ENCODE measurements around the gene FOXB2.
"Not testable (repeated sequence)": the region's sequence is repeated elsewhere in the genome, so short reads cannot be mapped to it uniquely, and the experiment has no call there.

FOXB2 gene

GRCh38 chr9:77019236-77019925 is at the start of gene FOXB2:
Gene FOXB2 (plus strand): TSS chr9:77019655. CDS start chr9:77019655, 0 bp downstream.
- no peak for DNase-seq (ENCODE audit: low spot score)

- no peak for DNase-seq (ENCODE audit: low spot score)
These were observed 49.7 kb upstream of the FOXB2 start for GRCh38 chr9:76969716-76970115.

- DNase-seq (ENCODE audit: low spot score): not testable (repeated sequence)
These were observed 40.6 kb upstream of the FOXB2 start for GRCh38 chr9:76978831-76979230.

GRCh38 chr9:76980566-76980965 is 38.9 kb upstream of the FOXB2 start:
- no peak for DNase-seq (ENCODE audit: low spot score)

- no peak for DNase-seq (ENCODE audit: low spot score)
These were observed 35.0 kb upstream of the FOXB2 start for GRCh38 chr9:76984486-76984885.

- DNase-seq (ENCODE audit: low spot score): no peak
These were observed 33.9 kb upstream of the FOXB2 start for GRCh38 chr9:76985581-76985980.

- DNase-seq (ENCODE audit: low spot score): peak; percentile 36
These were observed 31.8 kb upstream of the FOXB2 start for GRCh38 chr9:76987594-76988200.

- no peak for DNase-seq (ENCODE audit: low spot score)
These were observed 30.5 kb upstream of the FOXB2 start for GRCh38 chr9:76988941-76989340.

DNA sequence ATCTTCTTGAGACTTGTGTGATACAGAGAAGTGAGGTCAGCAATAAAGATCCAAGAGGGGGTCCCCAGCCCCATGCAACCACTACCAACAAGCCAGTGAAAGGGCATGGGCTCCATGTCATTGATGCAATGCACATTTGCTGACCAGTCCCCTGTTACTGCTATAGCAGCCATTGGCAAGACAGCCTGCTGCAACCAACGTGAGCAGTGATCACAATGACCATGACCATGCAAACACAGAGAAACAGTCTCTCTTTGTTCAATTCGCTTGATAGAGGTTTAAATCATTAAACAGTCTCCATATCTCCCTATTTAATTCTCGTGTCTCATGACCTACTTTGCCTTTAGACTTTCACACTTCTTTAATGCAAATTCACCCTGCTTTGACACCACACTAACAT is 30.0 kb upstream of the FOXB2 start:
- DNase-seq (ENCODE audit: low spot score): no peak

DNA sequence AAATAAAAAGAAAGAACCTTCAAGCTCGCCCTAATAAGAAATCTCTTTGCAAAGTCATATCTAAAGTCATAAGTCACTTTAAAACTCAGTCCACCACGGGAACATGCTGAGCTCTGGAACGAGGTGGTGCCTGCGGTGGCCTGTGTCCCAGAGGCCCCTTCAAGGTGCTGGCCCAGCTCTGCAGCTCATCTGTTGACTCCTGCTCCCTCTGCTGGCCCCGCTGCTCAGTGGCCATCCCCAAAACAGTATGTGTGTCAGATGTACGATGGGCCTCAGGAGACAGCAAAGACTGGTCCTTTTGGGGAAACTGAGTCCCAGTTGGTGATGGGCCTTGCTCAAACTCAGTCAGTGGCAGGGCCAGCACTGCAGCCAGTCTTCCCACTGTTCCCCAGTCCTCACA is 22.8 kb upstream of the FOXB2 start:
- peak; percentile 41 for DNase-seq (ENCODE audit: low spot score)

DNA sequence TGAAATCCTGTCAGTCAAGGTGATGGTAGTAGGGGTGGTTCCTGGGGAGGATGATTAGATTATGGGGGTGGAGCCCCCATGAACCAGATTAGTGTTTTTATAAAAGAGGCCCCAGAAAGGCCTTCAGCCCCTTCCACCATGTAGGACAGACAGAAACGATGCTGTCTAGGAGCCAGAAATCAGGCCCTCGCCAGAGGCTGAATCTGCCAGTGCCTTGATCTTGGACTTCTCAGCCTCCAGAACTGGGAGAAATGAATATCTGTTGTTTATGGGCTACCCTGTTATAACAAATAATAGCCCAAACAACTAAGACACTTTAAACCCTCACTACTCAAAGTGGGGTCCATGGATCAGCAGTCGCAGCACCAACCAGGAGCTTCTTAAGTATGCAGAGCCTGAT is 20.2 kb upstream of the FOXB2 start:
- no peak for DNase-seq (ENCODE audit: low spot score)

DNA sequence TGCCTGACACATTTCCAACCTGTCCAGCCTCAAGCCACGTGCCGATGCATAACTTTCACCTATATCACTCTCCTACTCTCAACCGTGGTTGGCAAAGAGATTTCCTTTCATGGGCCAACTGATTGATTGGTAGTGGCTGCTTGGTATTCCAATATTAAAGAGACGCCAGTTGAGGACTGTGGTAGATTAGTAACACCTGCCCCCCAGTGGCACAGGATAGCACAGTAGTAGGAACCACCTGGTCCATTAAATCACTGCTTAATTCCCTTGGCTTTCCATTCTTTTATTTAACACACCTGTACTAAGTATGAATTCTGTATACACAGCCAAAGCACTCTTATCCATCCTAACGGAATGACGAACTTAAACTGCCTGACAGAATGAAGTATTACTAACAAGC is 19.1 kb upstream of the FOXB2 start:
- no peak for DNase-seq (ENCODE audit: low spot score)

- DNase-seq (ENCODE audit: low spot score): no peak
These were observed 16.1 kb upstream of the FOXB2 start for GRCh38 chr9:77003366-77003765.

DNA sequence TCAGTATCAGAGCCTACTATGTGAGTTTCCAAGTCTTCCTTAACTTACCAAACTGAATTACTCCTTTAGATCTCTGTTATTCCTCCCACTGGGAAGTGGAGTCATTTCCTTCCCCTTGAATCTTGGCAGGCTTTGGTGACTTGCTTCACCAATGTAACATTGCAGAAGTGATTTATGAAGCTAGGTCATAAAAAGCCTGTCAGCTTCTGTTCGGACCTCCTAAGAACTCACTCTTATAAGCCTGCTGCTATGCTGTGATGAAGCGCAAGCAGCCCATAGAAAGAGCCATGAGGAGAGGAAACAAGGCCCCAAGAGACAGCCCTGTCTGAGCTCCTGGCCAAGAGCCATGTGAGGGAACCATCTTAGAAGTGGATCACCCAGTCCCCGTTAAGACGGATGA is 14.2 kb upstream of the FOXB2 start:
- no peak for DNase-seq (ENCODE audit: low spot score)

- no peak for DNase-seq (ENCODE audit: low spot score)
These were observed 8.9 kb upstream of the FOXB2 start for GRCh38 chr9:77010527-77010926.

- peak; percentile 30 for DNase-seq (ENCODE audit: low spot score)
These were observed 7.3 kb upstream of the FOXB2 start for GRCh38 chr9:77011973-77012821.

- no peak for DNase-seq (ENCODE audit: low spot score)
These were observed 6.1 kb upstream of the FOXB2 start for GRCh38 chr9:77013206-77013931.

- no peak for DNase-seq (ENCODE audit: low spot score)
These were observed 5.4 kb upstream of the FOXB2 start for GRCh38 chr9:77013932-77014596.

DNA sequence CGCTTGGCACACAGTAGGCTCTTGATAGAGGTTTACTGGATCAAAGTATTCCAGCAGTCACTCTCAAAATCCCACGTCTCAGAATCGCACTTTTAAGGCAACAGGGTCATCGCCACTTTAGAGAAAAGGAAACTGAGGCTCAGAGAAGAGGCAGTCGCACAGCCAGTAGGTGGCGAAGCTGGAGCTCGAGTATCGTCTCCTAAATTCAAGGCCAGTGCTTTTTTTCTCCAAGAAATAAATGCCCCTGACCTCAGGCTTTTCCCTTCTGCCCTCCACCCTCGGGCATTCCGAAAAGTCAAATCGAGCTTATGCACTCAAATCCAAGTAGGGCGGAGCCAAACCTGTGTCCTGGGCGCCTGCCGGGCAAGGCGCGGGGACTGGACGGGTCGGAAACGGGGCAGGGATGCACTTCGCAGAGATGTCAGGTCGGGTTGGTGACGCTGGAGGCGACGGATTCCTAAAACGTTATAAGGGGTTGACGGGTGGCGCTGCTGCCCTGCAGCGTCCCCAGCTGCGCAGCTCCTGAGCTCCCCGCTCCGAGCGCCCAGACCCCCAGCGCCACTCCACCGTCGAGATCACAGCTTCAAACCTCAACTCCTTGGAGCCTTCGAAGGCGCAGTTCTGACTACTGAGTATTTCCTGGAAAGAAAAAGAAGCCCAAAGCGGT is 4.7 kb upstream of the FOXB2 start:
- DNase-seq (ENCODE audit: low spot score): no peak

DNA sequence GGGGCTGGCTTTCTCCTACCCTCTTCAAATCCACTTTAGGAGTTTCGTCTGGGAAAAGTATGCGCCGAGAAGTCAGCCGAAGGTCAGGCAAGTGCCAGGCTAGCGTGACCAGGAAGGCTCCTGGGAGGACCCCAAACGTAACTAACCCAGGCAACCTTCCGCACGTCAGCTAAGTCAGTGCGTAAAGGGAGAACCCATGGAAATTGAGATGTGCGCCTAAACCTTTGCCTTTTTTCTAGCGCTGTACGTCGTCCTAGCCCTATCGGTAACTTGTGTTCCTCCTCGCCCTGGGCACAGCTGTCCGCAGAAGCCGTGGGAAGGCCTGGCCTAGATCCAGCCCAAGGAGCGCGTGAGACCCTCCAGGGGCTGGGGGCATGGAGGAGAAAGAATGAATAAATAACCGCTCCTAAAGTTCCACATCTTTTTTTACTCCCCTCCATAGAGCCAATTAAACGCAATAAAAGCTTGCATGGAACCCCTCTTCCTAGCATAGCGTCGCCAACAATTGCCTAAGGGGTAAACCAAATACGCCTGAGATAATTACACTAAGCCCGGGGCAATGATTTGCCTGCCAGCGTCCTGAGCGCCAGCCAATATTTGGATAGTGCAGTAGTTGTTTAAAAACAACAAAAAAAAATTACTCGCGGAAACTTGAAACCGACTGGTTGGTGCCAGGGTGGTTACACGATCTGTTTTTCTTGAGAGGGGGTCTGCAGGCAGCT is 4.0 kb upstream of the FOXB2 start:
- no peak for DNase-seq (ENCODE audit: low spot score)

- DNase-seq (ENCODE audit: low spot score): no peak
These were observed 3.3 kb upstream of the FOXB2 start for GRCh38 chr9:77016121-77016525.

Measured in cerebellar cortex (tissue), 1 donor.